Trophoblast cell (in vitro differentiated cells and primary cell): Measurements from ENCODE around the gene ASTN2.

ENCODE experiments used
- DNase-seq, 2 donors: peaks; one replicate each; pipeline ENCODE4 v3.0.0-alpha.2; 2016
- H2AFZ ChIP-seq: 2 replicates; pipeline ENCODE4 v1.6.1; 2013; ENCODE audit warnings: low read length, moderate library complexity, mild to moderate bottlenecking; ENCODE audit not compliant: insufficient read depth, poor library complexity
- H2AK5ac ChIP-seq: 2 replicates; pipeline ENCODE4 v1.6.1; 2013; ENCODE audit warnings: mild to moderate bottlenecking, low read length
- H2BK120ac ChIP-seq: 2 replicates; pipeline ENCODE4 v1.6.1; 2013; ENCODE audit warnings: low read length, mild to moderate bottlenecking, moderate library complexity; ENCODE audit not compliant: insufficient read depth, poor library complexity
- H2BK12ac ChIP-seq: 2 replicates; pipeline ENCODE4 v1.6.1; 2013; ENCODE audit warnings: mild to moderate bottlenecking, low read length, moderate library complexity
- H2BK5ac ChIP-seq: 2 replicates; pipeline ENCODE4 v1.6.1; 2013; ENCODE audit warnings: low read length, low read depth, moderate library complexity, mild to moderate bottlenecking; ENCODE audit not compliant: poor library complexity
- H3K14ac ChIP-seq: 2 replicates; pipeline ENCODE4 v1.6.1; 2013; ENCODE audit warnings: mild to moderate bottlenecking, low read length
- H3K18ac ChIP-seq: 2 replicates; pipeline ENCODE4 v1.6.1; 2013; ENCODE audit warnings: mild to moderate bottlenecking, low read length
- H3K23ac ChIP-seq: 2 replicates; pipeline ENCODE4 v1.6.1; 2013; ENCODE audit warnings: low read length
- H3K27ac ChIP-seq: 2 replicates; pipeline ENCODE4 v1.5.1; 2013; ENCODE audit warnings: low read depth, mild to moderate bottlenecking, inconsistent platforms, low read length, moderate library complexity
- H3K27me3 ChIP-seq: 2 replicates; pipeline ENCODE4 v1.6.1; 2013; ENCODE audit warnings: inconsistent platforms, mild to moderate bottlenecking, low read length, moderate library complexity; ENCODE audit not compliant: insufficient read depth
- H3K36me3 ChIP-seq, 2 experiments: 1 replicate in 1 of 2; 2 replicates in 1 of 2; pipeline ENCODE4 v1.6.1; 2013; ENCODE audit warnings: low read length in 2 of 2, mild to moderate bottlenecking in 2 of 2, moderate library complexity in 1 of 2; ENCODE audit not compliant: insufficient read depth in 2 of 2, control insufficient read depth in 1 of 2
- H3K4ac ChIP-seq: 2 replicates; pipeline ENCODE4 v1.6.1; 2013; ENCODE audit warnings: low read depth, mild to moderate bottlenecking, low read length, moderate library complexity
- H3K4me1 ChIP-seq, 2 experiments: 1 replicate in 1 of 2; 2 replicates in 1 of 2; pipeline ENCODE4 v1.6.1; 2013; ENCODE audit warnings: low read length in 2 of 2, mild to moderate bottlenecking in 2 of 2, moderate library complexity in 1 of 2; ENCODE audit not compliant: insufficient read depth in 2 of 2, control insufficient read depth in 1 of 2
- H3K4me2 ChIP-seq: 2 replicates; pipeline ENCODE4 v1.6.1; 2013; ENCODE audit warnings: inconsistent platforms, mild to moderate bottlenecking, low read length, moderate library complexity
- H3K4me3 ChIP-seq: 2 replicates; pipeline ENCODE4 v1.5.1; 2013; ENCODE audit warnings: mild to moderate bottlenecking, low read depth, low read length, inconsistent platforms
- H3K79me1 ChIP-seq: one replicate; pipeline ENCODE4 v1.6.1; 2013; ENCODE audit warnings: low read length
- H3K79me2 ChIP-seq: 2 replicates; pipeline ENCODE4 v1.6.1; 2013; ENCODE audit warnings: low read length, mild to moderate bottlenecking; ENCODE audit not compliant: control insufficient read depth, insufficient read depth, poor library complexity
- H3K9ac ChIP-seq: 2 replicates; pipeline ENCODE4 v1.6.1; 2013; ENCODE audit warnings: mild to moderate bottlenecking, low read length
- H3K9me3 ChIP-seq: 2 replicates; pipeline ENCODE4 v1.6.1; 2013; ENCODE audit warnings: low read depth, mild to moderate bottlenecking, control low read depth, inconsistent platforms, low read length; ENCODE audit not compliant: insufficient read depth
- H4K12ac ChIP-seq: 2 replicates; pipeline ENCODE4 v1.6.1; 2013; ENCODE audit warnings: low read depth, mild to moderate bottlenecking, low read length, moderate library complexity
- H4K8ac ChIP-seq: 2 replicates; pipeline ENCODE4 v1.6.1; 2013; ENCODE audit warnings: low read depth, mild to moderate bottlenecking, low read length, moderate library complexity
- H4K91ac ChIP-seq: one replicate; pipeline ENCODE4 v1.6.1; 2013; ENCODE audit warnings: low read depth, mild to moderate bottlenecking, low read length, moderate library complexity
- WGBS: extraction: QIAGEN DNeasy Blood & Tissue Kit; methylation state at CpG from one replicate; pipeline ENCODE4 v1.1.7; 2013; ENCODE audit warnings: missing lambda C conversion rate; ENCODE audit not compliant: insufficient read length, insufficient coverage; ENCODE audit errors: extremely low coverage; 5-methylcytosine and 5-hydroxymethylcytosine counted together

Gene ASTN2

GRCh38 chr9:116877072-116877471 lies 537.8 kb downstream of the ASTN2 start:
- no peak overlapping the region for H2BK5ac ChIP-seq

DNA sequence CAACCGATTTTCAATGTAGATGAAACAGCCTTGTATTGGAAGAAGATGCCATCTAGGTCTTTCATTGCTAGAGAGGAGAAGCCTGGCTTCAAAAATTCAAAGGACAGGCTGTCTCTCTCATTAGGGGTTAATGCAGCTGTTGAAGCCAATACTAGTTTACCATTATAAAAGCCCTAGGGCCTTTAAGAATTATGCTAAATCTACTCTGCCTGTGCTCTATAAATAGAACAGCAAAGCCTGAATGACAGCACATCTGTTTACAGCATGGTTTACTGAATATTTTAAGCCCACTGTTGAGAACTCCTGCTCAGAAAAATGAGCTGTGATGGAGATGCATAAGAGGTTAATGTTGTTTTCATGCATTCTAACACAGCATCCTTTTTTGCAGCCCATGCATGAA lies 539.3 kb downstream of the ASTN2 start:
- no CpG with 5 or more reads among the region's 1 CpG for WGBS
- no peak overlapping the region for H4K12ac ChIP-seq
- H3K36me3 ChIP-seq, result no peaks in the 10 kb centered on the region
- no peak for DNase-seq
- no peak overlapping the region for H3K4ac ChIP-seq
- H3K4me2 ChIP-seq, result no peak overlapping the region
- no peaks in the 10 kb centered on the region for H3K4me1 ChIP-seq
- peaks cover 4% of the 10 kb centered on the region for H3K79me1 ChIP-seq
- H3K27me3 ChIP-seq, result no peaks in the 10 kb centered on the region
- no peak overlapping the region for H3K23ac ChIP-seq
- H2AK5ac ChIP-seq, result no peak overlapping the region
- H2AFZ ChIP-seq, result no peak overlapping the region
- H3K9ac ChIP-seq, result no peak overlapping the region
- H4K8ac ChIP-seq, result no peak overlapping the region
- H3K18ac ChIP-seq, result no peak overlapping the region
- H3K14ac ChIP-seq, result no peak overlapping the region
- H3K79me2 ChIP-seq, result no peaks in the 10 kb centered on the region
- H3K9me3 ChIP-seq, result peaks cover 5% of the 10 kb centered on the region
- H4K91ac ChIP-seq, result no peak overlapping the region
- H2BK5ac ChIP-seq, result no peak overlapping the region
- H2BK120ac ChIP-seq, result no peak overlapping the region
- no peak overlapping the region for H2BK12ac ChIP-seq
- no peak overlapping the region for H3K27ac ChIP-seq
- no peak overlapping the region for H3K4me3 ChIP-seq

More at GRCh38 chr9:116877072-116877471, 537.8 kb downstream of the ASTN2 start:
- H2BK120ac ChIP-seq, result no peak overlapping the region
- 100% methylated on average over 1 of the region's 3 CpGs for WGBS
- H3K79me1 ChIP-seq, result peaks cover 4% of the 10 kb centered on the region
- no peaks in the 10 kb centered on the region for H3K4me1 ChIP-seq
- H2AK5ac ChIP-seq, result no peak overlapping the region
- no peak overlapping the region for H3K27ac ChIP-seq
- no peak overlapping the region for H3K4me3 ChIP-seq
- no peak overlapping the region for H3K4me2 ChIP-seq
- H3K9me3 ChIP-seq, result peaks cover 5% of the 10 kb centered on the region
- H4K12ac ChIP-seq, result no peak overlapping the region
- no peak overlapping the region for H3K23ac ChIP-seq
- DNase-seq, result no peak
- no peak overlapping the region for H4K91ac ChIP-seq
- no peak overlapping the region for H3K18ac ChIP-seq
- no peak overlapping the region for H2BK12ac ChIP-seq
- no peak overlapping the region for H3K4ac ChIP-seq
- no peak overlapping the region for H3K14ac ChIP-seq
- no peaks in the 10 kb centered on the region for H3K36me3 ChIP-seq
- H4K8ac ChIP-seq, result no peak overlapping the region
- H3K9ac ChIP-seq, result no peak overlapping the region
- H3K79me2 ChIP-seq, result no peaks in the 10 kb centered on the region
- H2AFZ ChIP-seq, result no peak overlapping the region
- no peaks in the 10 kb centered on the region for H3K27me3 ChIP-seq

GRCh38 chr9:116873937-116874914 lies 540.6 kb downstream of the ASTN2 start:
- Histone ChIP-seq H2AFZ (no peak overlapping the region), H2AK5ac (no peak overlapping the region), H3K9ac (no peak overlapping the region), H3K23ac (no peak overlapping the region), H3K27me3 (no peaks in the 10 kb centered on the region), H3K4ac (no peak overlapping the region), H3K79me2 (no peaks in the 10 kb centered on the region), H3K4me1 (no peaks in the 10 kb centered on the region), H2BK5ac (no peak overlapping the region), H2BK120ac (no peak overlapping the region), H3K4me3 (no peak overlapping the region), H3K79me1 (peaks cover 4% of the 10 kb centered on the region), H3K9me3 (peaks cover 5% of the 10 kb centered on the region), H3K18ac (no peak overlapping the region), H3K27ac (no peak overlapping the region), H3K36me3 (no peaks in the 10 kb centered on the region), H4K8ac (no peak overlapping the region), H4K12ac (no peak overlapping the region), H4K91ac (no peak overlapping the region), H3K14ac (no peak overlapping the region), H2BK12ac (no peak overlapping the region), H3K4me2 (no peak overlapping the region)
- WGBS, result no CpG with 5 or more reads among the region's 6 CpGs
- no peak for DNase-seq

DNA sequence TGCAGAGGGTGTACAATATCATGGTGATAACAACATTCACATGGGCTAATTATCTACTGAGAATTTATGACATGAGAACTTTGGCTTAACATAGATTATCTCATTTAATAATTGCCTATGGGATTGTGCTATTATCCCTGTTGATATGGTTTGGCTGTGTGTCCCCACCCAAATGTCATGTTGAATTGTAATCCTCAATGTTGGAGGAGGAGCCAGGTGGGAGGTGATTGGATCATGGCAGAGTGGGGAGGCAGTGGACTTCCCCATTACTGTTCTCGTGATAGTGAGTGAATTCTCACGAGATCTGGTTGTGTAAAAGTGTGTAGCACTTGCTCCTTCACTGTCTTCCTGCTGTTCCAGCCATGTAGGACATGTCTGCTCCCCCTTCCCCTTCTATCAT lies 541.4 kb downstream of the ASTN2 start:
- Histone ChIP-seq H4K12ac (no peak overlapping the region), H2BK5ac (no peak overlapping the region), H3K23ac (no peak overlapping the region), H4K91ac (no peak overlapping the region), H3K4me3 (no peak overlapping the region), H3K27me3 (no peaks in the 10 kb centered on the region), H2AFZ (no peak overlapping the region), H4K8ac (no peak overlapping the region), H3K27ac (no peak overlapping the region), H3K18ac (no peak overlapping the region), H2BK120ac (no peak overlapping the region), H3K79me2 (no peaks in the 10 kb centered on the region), H2AK5ac (no peak overlapping the region), H3K79me1 (peaks cover 4% of the 10 kb centered on the region), H3K9ac (no peak overlapping the region), H3K36me3 (no peaks in the 10 kb centered on the region), H3K4ac (no peak overlapping the region), H3K14ac (no peak overlapping the region), H3K4me2 (no peak overlapping the region), H3K9me3 (peaks cover 2% of the 10 kb centered on the region), H3K4me1 (no peaks in the 10 kb centered on the region), H2BK12ac (no peak overlapping the region)
- WGBS, result no CpG with 5 or more reads among the region's 2 CpGs
- no peak for DNase-seq
